Prostate gland (tissue), 2 donors: ENCODE measurements around the gene ORC3.

Experiments
- POLR2AphosphoS5 ChIP-seq: sonication (generic); formaldehyde crosslinking; IDR thresholded peaks from one replicate; pipeline ENCODE4 v1.6.1; 2017; ENCODE audit warnings: antibody characterized with exemption
- TF ChIP-seq, protein P1 (sequence below), 4 experiments: fragments of 200-600 bp in 2 of 4; fragments of 450-650 bp in 2 of 4; sonication (generic) in 2 of 4; IDR thresholded peaks; 1 replicate in 3 of 4; 2 replicates in 1 of 4; pipeline ENCODE4 v1.5.1; 2016 to 2019; ENCODE audit warnings: antibody characterized with exemption in 4 of 4, mild to moderate bottlenecking in 2 of 4, moderate library complexity in 2 of 4

DNA sequence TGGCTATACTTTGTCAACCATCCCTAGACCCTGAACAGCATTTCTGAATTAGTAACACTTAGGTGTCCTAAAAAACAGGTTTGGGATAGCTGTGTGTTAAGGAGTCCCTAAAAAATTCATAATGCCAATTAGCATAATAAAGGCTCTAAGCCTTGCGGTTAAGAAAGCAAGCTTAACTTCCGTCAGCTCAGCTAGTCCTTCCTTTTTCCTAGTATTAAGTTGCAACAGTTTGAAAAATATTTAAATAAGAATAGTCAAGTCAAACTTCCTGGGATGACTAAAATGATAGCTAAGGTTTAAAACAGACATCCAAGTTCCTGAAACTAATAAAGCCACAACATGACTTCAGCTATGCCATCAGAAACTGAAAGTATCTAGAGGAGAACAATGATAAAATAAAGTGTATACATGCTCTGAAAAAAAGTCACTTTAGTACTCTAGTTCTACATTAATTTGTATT is 108.6 kb downstream of the ORC3 start:
- TF ChIP-seq POLR2AphosphoS5, result peak; percentile 13
- TF ChIP-seq, protein P1, sequence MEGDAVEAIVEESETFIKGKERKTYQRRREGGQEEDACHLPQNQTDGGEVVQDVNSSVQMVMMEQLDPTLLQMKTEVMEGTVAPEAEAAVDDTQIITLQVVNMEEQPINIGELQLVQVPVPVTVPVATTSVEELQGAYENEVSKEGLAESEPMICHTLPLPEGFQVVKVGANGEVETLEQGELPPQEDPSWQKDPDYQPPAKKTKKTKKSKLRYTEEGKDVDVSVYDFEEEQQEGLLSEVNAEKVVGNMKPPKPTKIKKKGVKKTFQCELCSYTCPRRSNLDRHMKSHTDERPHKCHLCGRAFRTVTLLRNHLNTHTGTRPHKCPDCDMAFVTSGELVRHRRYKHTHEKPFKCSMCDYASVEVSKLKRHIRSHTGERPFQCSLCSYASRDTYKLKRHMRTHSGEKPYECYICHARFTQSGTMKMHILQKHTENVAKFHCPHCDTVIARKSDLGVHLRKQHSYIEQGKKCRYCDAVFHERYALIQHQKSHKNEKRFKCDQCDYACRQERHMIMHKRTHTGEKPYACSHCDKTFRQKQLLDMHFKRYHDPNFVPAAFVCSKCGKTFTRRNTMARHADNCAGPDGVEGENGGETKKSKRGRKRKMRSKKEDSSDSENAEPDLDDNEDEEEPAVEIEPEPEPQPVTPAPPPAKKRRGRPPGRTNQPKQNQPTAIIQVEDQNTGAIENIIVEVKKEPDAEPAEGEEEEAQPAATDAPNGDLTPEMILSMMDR (IDR thresholded peaks at IDR 0.05), result no peak
